Measurements from ENCODE around the gene PECR. TPM values are rescaled to one million over a fixed set of nuclear protein-coding genes. Genes with fewer than 3 reads are reported as not detected.

PECR gene
- total RNA-seq, 1 donor from 2014 or later: 6.6 TPM

DNA sequence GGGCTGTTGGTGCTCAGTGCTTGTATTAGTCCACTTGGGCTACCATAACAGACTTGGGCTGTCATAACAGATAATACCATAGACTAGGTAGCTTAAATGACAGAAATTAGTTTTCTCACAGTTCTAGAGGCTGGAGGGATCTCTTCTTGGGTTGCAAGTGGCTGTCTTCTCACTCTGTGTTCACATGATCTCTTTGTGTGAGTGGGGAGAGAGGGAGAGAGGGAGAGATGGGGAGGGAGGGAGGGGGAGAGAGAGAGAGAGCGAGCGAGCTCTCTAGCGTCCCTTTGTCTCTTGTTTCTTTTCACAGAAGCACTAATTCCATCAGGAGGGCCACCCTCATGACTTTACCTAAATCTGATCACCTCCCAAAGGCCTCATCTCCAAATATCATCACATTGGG lies 23.1 kb upstream of the PECR start:
- peaks cover 1% of the 10 kb centered on the region for H3K27me3 Mint-ChIP-seq (ENCODE audit: low read depth)
- peaks cover 18% of the 10 kb centered on the region for H3K4me1 Mint-ChIP-seq (ENCODE audit: low read depth)
- H3K36me3 Mint-ChIP-seq (ENCODE audit: low read depth): no peaks in the 10 kb centered on the region
- no peak overlapping the region for H3K27ac Mint-ChIP-seq (ENCODE audit: unreplicated experiment)
- no peak for DNase-seq (ENCODE audit: low spot score)
- TF ChIP-seq, protein P1, sequence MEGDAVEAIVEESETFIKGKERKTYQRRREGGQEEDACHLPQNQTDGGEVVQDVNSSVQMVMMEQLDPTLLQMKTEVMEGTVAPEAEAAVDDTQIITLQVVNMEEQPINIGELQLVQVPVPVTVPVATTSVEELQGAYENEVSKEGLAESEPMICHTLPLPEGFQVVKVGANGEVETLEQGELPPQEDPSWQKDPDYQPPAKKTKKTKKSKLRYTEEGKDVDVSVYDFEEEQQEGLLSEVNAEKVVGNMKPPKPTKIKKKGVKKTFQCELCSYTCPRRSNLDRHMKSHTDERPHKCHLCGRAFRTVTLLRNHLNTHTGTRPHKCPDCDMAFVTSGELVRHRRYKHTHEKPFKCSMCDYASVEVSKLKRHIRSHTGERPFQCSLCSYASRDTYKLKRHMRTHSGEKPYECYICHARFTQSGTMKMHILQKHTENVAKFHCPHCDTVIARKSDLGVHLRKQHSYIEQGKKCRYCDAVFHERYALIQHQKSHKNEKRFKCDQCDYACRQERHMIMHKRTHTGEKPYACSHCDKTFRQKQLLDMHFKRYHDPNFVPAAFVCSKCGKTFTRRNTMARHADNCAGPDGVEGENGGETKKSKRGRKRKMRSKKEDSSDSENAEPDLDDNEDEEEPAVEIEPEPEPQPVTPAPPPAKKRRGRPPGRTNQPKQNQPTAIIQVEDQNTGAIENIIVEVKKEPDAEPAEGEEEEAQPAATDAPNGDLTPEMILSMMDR (IDR thresholded peaks at IDR 0.05): no peak
- no peaks in the 10 kb centered on the region for H3K9me3 Mint-ChIP-seq (ENCODE audit: low read depth)
- no peak overlapping the region for H3K4me3 Mint-ChIP-seq (ENCODE audit: unreplicated experiment)

DNA sequence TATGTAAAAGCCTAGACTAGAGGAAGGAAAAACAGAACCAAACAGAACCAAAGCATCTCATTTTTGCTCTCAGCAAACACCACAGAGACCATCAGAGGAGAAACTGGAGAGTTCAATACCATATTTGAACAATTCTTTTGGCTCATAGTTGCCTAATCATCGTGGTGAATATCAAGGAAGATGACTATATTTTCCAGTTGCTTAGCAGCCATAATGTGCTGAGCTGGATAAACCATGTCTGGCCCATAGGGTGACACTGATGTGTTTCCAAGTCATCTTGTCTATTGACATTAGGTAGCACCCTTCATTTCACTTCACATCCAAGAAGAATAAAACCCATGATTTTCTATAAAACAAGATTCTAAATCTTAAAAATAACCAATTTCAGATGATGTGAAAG lies 21.6 kb upstream of the PECR start:
- TF ChIP-seq, protein P1 (IDR thresholded peaks at IDR 0.05): no peak
- DNase-seq (ENCODE audit: low spot score): no peak
- peaks cover 1% of the 10 kb centered on the region for H3K27me3 Mint-ChIP-seq (ENCODE audit: low read depth)
- no peak overlapping the region for H3K27ac Mint-ChIP-seq (ENCODE audit: unreplicated experiment)
- no peaks in the 10 kb centered on the region for H3K9me3 Mint-ChIP-seq (ENCODE audit: low read depth)
- H3K4me3 Mint-ChIP-seq (ENCODE audit: unreplicated experiment): no peak overlapping the region
- H3K36me3 Mint-ChIP-seq (ENCODE audit: low read depth): no peaks in the 10 kb centered on the region
- peaks cover 9% of the 10 kb centered on the region for H3K4me1 Mint-ChIP-seq (ENCODE audit: low read depth)

DNA sequence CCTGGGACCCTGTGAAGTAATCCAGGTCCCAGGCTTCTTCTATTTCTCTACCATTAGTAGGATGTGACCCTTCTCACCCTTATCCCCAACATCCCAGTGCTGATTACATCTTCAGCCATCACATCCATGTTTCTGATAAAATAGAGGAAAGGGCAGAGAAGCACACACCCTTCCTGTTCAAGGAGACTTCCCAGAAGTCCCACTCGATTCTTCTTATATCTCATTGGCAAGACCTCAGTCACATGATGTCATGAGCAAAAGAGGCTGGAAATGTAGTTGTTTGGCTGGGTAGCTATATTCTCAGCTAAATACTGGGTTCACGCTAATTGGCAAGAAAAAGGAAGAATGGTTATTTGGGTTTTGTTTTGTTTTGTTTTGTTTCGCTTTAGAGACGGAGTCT lies 19.5 kb upstream of the PECR start:
- DNase-seq (ENCODE audit: low spot score): no peak
- TF ChIP-seq, protein P1 (IDR thresholded peaks at IDR 0.05): no peak
- Mint-ChIP-seq H3K27me3 (ENCODE audit: low read depth) (peaks cover 1% of the 10 kb centered on the region), H3K4me1 (ENCODE audit: low read depth) (no peaks in the 10 kb centered on the region), H3K36me3 (ENCODE audit: low read depth) (no peaks in the 10 kb centered on the region), H3K4me3 (ENCODE audit: unreplicated experiment) (no peak overlapping the region), H3K9me3 (ENCODE audit: low read depth) (no peaks in the 10 kb centered on the region), H3K27ac (ENCODE audit: unreplicated experiment) (no peak overlapping the region)

DNA sequence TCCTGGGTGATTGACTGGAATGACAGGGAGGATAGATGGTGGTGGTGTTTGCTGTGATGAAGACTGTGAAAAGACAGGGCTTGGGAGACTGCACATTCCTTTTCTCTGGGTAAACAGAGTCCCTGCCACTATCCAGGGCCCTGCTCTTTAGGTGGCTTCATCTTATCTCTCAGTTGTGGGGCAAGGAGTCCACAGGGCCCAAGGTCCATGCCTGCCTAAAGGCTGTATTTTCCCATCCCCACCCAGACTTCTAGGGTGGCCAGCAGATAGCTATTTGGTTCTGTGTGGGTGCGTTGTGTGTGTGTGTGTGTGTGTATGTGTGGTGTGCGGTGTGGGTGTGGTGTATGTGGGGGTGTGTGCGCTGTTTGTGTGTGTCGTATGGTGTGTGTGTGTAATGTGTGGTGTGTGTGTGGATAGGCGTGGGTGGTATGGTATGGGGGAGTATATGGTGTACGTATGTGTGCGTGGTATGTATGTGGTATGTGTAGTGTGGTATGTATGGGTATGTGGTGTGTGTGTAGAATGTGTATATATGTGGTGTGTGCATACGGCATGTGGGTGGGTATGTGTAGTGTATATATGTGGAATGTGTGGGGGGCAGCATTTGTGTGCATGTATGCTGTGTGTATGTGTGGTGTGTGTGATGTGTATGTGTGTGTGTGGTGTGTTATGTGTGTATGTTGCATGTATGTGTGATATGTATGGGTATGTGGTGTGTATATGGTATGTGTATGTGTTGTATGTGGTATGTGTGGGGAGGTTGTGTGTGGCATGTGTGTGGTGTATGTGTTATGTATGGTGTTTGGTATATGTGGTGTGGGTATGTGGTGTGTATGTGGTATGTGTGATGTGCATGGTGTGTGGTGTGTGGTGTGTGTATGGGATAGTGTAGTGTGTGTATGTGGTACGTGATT lies 17.1 kb upstream of the PECR start:
- Mint-ChIP-seq H3K4me1 (ENCODE audit: low read depth) (no peaks in the 10 kb centered on the region), H3K27ac (ENCODE audit: unreplicated experiment) (no peak overlapping the region), H3K9me3 (ENCODE audit: low read depth) (no peaks in the 10 kb centered on the region), H3K27me3 (ENCODE audit: low read depth) (no peaks in the 10 kb centered on the region), H3K4me3 (ENCODE audit: unreplicated experiment) (no peak overlapping the region), H3K36me3 (ENCODE audit: low read depth) (no peaks in the 10 kb centered on the region)
- no peak for DNase-seq (ENCODE audit: low spot score)
- TF ChIP-seq, protein P1 (IDR thresholded peaks at IDR 0.05): no peak

DNA sequence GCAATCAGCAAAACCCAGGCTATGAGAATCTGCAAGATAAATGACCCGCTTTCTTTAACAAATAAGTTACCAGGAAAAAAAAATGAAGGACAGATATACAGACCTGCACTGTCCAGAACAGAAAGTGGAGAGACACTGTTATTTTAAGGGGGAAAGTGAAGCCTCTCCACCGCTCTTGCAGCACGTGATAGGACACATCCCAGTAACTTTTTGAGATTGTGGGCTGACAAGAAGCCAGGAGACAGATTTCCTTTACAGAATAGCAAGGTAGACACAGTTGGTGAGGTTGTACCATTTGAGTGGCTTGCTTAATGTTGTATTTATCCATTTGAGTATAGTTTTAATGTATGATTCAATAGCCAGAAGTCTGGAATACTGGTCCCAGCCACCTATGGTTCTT lies 13.1 kb upstream of the PECR start:
- Mint-ChIP-seq H3K27ac (ENCODE audit: unreplicated experiment) (no peak overlapping the region), H3K27me3 (ENCODE audit: low read depth) (no peaks in the 10 kb centered on the region), H3K9me3 (ENCODE audit: low read depth) (no peaks in the 10 kb centered on the region), H3K4me3 (ENCODE audit: unreplicated experiment) (no peak overlapping the region), H3K36me3 (ENCODE audit: low read depth) (no peaks in the 10 kb centered on the region), H3K4me1 (ENCODE audit: low read depth) (peaks cover 10% of the 10 kb centered on the region)
- DNase-seq (ENCODE audit: low spot score): no peak
- TF ChIP-seq, protein P1 (IDR thresholded peaks at IDR 0.05): no peak

Data from chondrocyte (in vitro differentiated cells).